CD14-positive monocyte (primary cell): Measurements from ENCODE around the gene HNF1B. TPM values are rescaled to one million over a fixed set of nuclear protein-coding genes. Genes with fewer than 3 reads are reported as not detected.

Experiments
- DNase-seq, 3 donors: peaks; one replicate each; pipeline ENCODE4 v3.0.0-alpha.2; 2011 to 2022
- H2AFZ ChIP-seq: 2 replicates; pipeline ENCODE4 v1.6.0; 2012; ENCODE audit warnings: mild to moderate bottlenecking, low read depth, low read length, inconsistent platforms; ENCODE audit not compliant: insufficient read depth, poor library complexity, severe bottlenecking
- H3K27ac ChIP-seq, 2 donors: 1 replicate in 1 of 2; 2 replicates in 1 of 2; pipeline ENCODE4 v1.5.1; 2012 to 2013; ENCODE audit warnings: low read length in 2 of 2, control low read depth in 1 of 2, inconsistent platforms in 1 of 2, low read depth in 1 of 2, mild to moderate bottlenecking in 1 of 2
- H3K27me3 ChIP-seq, 2 donors: one replicate each; pipeline versions ENCODE4 v1.6.0 to v1.6.1; 2011 to 2013; ENCODE audit warnings: low read length in 2 of 2; ENCODE audit not compliant: control insufficient read depth in 2 of 2, insufficient read depth in 2 of 2
- H3K36me3 ChIP-seq, 2 donors: replicated peaks in 1 of 2; 1 replicate in 1 of 2; 2 replicates in 1 of 2; pipeline versions ENCODE4 v1.5.1 to v1.6.1; 2012 to 2013; ENCODE audit warnings: low read length in 2 of 2, control low read depth in 1 of 2, inconsistent platforms in 1 of 2, mild to moderate bottlenecking in 1 of 2; ENCODE audit not compliant: insufficient read depth in 2 of 2, control insufficient read depth in 1 of 2
- H3K4me1 ChIP-seq, 2 donors: 1 replicate in 1 of 2; 2 replicates in 1 of 2; pipeline versions ENCODE4 v1.5.1 to v1.6.1; 2012 to 2013; ENCODE audit warnings: low read length in 2 of 2, control low read depth in 1 of 2, inconsistent platforms in 1 of 2, mild to moderate bottlenecking in 1 of 2, moderate library complexity in 1 of 2; ENCODE audit not compliant: insufficient read depth in 2 of 2, control insufficient read depth in 1 of 2
- H3K4me2 ChIP-seq: replicated peaks from 2 replicates; pipeline ENCODE3; 2012; ENCODE audit warnings: low read length, moderate library complexity, mild to moderate bottlenecking; ENCODE audit not compliant: poor library complexity, severe bottlenecking; ENCODE audit errors: extremely low read depth
- H3K4me3 ChIP-seq, 3 experiments: fragments of 200-600 bp in 1 of 3; sonication (generic) in 1 of 3; replicated peaks in 1 of 3; 1 replicate in 2 of 3; 2 replicates in 1 of 3; pipeline ENCODE4 v1.5.1; 2011 to 2013; ENCODE audit warnings: low read length in 3 of 3, mild to moderate bottlenecking in 3 of 3, control low read depth in 2 of 3, low read depth in 2 of 3, inconsistent platforms in 1 of 3, moderate library complexity in 1 of 3
- H3K79me2 ChIP-seq: 2 replicates; pipeline ENCODE4 v1.6.0; 2012; ENCODE audit warnings: mild to moderate bottlenecking, control low read depth, inconsistent platforms, low read length, moderate library complexity; ENCODE audit not compliant: insufficient read depth
- H3K9ac ChIP-seq: 2 replicates; pipeline ENCODE4 v1.6.0; 2017; ENCODE audit warnings: low read length, mild to moderate bottlenecking; ENCODE audit not compliant: insufficient read depth, poor library complexity, severe bottlenecking
- H3K9me3 ChIP-seq, 2 donors: replicated peaks in 1 of 2; 1 replicate in 1 of 2; 2 replicates in 1 of 2; pipeline versions ENCODE4 v1.5.1 to v1.6.1; 2012 to 2013; ENCODE audit warnings: low read length in 2 of 2, control low read depth in 1 of 2; ENCODE audit not compliant: control insufficient read depth in 1 of 2, insufficient read depth in 1 of 2
- H4K20me1 ChIP-seq: 2 replicates; pipeline ENCODE4 v1.6.0; 2012; ENCODE audit warnings: mild to moderate bottlenecking, low read length, control low read depth, moderate library complexity; ENCODE audit not compliant: insufficient read depth
- H3K27ac Mint-ChIP-seq, 7 donors: one replicate each; pipeline ENCODE4 v1.8.0; 2020; ENCODE audit warnings: mild to moderate bottlenecking in 7 of 7, mixed read lengths in 7 of 7, moderate library complexity in 6 of 7, inconsistent platforms in 2 of 7
- H3K27me3 Mint-ChIP-seq, 3 donors: one replicate each; pipeline ENCODE4 v1.8.0; 2021 to 2022; ENCODE audit warnings: low read depth in 3 of 3, mild to moderate bottlenecking in 3 of 3, mixed read lengths in 3 of 3, moderate library complexity in 3 of 3, inconsistent platforms in 1 of 3
- H3K36me3 Mint-ChIP-seq, 2 donors: one replicate each; pipeline ENCODE4 v1.8.0; 2020; ENCODE audit warnings: mixed read lengths in 2 of 2, inconsistent platforms in 1 of 2, mild to moderate bottlenecking in 1 of 2
- H3K4me1 Mint-ChIP-seq: one replicate; pipeline ENCODE4 v1.8.0; 2020; ENCODE audit warnings: mild to moderate bottlenecking, mixed read lengths
- H3K4me3 Mint-ChIP-seq, 2 donors: one replicate each; pipeline ENCODE4 v1.8.0; 2020; ENCODE audit warnings: mild to moderate bottlenecking in 2 of 2, mixed read lengths in 2 of 2, moderate library complexity in 1 of 2
- H3K9me3 Mint-ChIP-seq, 7 donors: one replicate each; pipeline ENCODE4 v1.8.0; 2020 to 2022; ENCODE audit warnings: mixed read lengths in 7 of 7, mild to moderate bottlenecking in 6 of 7, moderate library complexity in 6 of 7, inconsistent platforms in 2 of 7
- CTCF ChIP-seq: fragments of 200-600 bp; IDR thresholded peaks from one replicate; pipeline ENCODE4 v1.8.0; 2022; ENCODE audit warnings: antibody characterized with exemption, mild to moderate bottlenecking
- WGBS: methylation state at CpG from one replicate; pipeline ENCODE4 v1.1.5; 2013; ENCODE audit warnings: missing lambda C conversion rate; ENCODE audit not compliant: insufficient coverage; 5-methylcytosine and 5-hydroxymethylcytosine counted together
- intact Hi-C, 2 donors: fragments of 100-400 bp; cut with micrococcal nuclease; formaldehyde crosslinking; loops; one replicate each; pipeline versions ENCODE4 v1.15.0 to v1.15.1; 2023
- polyA plus RNA-seq, 3 donors: library from polyadenylated mRNA; depleted of rRNA in 1 of 3; unstranded in 2 of 3; stranded (reverse) in 1 of 3; fragments of 300-500 nt in 2 of 3; fragments of >200 nt in 1 of 3; fragmentation: Illumina TruSeq in 2 of 3; gene quantifications; 1 replicate in 2 of 3; 2 replicates in 1 of 3; pipeline ENCODE4 v1.2.3, GENCODE V29; 2012 to 2021

The HNF1B gene
- polyA plus RNA-seq, 3 donors: not detected

GRCh38 chr17:37726891-37727675 is 17.8 kb downstream of the HNF1B start:
- no peak for DNase-seq
- H3K9me3 ChIP-seq: no peaks in the 10 kb centered on the region
- Mint-ChIP-seq H3K27ac (no peak overlapping the region), H3K4me3 (no peak overlapping the region), H3K27me3 (peaks cover 5 to 12% (median 9%) of the 10 kb centered on the region in 3 donors), H3K4me1 (no peaks in the 10 kb centered on the region), H3K36me3 (no peaks in the 10 kb centered on the region), H3K9me3 (peaks cover 0 to 2% (median 0%) of the 10 kb centered on the region in 7 donors)
- no peak overlapping the region for H3K27ac ChIP-seq
- no peak overlapping the region for H3K4me2 ChIP-seq
- no peaks in the 10 kb centered on the region for H3K79me2 ChIP-seq
- no peak overlapping the region for H3K9ac ChIP-seq
- H4K20me1 ChIP-seq: no peaks in the 10 kb centered on the region
- H3K36me3 ChIP-seq: no peaks in the 10 kb centered on the region
- no peak overlapping the region for H3K4me3 ChIP-seq
- no peak for TF ChIP-seq CTCF
- H3K27me3 ChIP-seq: no peaks in the 10 kb centered on the region
- intact Hi-C loops: loop anchor here in 1 of 2 donors (10.0 kb wide), 1 partner anchor 62 kb away; no protein-coding TSS in a partner anchor
- no peak overlapping the region for H2AFZ ChIP-seq
- WGBS: 86% methylated on average over 7 of the region's 12 CpGs
- no peaks in the 10 kb centered on the region for H3K4me1 ChIP-seq

GRCh38 chr17:37726248-37726647 is 18.6 kb downstream of the HNF1B start:
- H3K27me3 Mint-ChIP-seq: peaks cover 5 to 9% (median 9%) of the 10 kb centered on the region in 3 donors
- H3K36me3 Mint-ChIP-seq: no peaks in the 10 kb centered on the region
- H3K27ac Mint-ChIP-seq: peak overlapping the region in 1 of 7 donors; percentile 53
- Histone ChIP-seq H3K4me3 (no peak overlapping the region), H2AFZ (no peak overlapping the region), H3K9ac (no peak overlapping the region), H3K79me2 (no peaks in the 10 kb centered on the region), H3K27ac (no peak overlapping the region), H3K4me2 (no peak overlapping the region), H3K9me3 (no peaks in the 10 kb centered on the region), H3K27me3 (no peaks in the 10 kb centered on the region), H3K4me1 (no peaks in the 10 kb centered on the region), H3K36me3 (no peaks in the 10 kb centered on the region), H4K20me1 (no peaks in the 10 kb centered on the region)
- no peak for DNase-seq
- TF ChIP-seq CTCF: no peak
- peaks cover 0 to 2% (median 0%) of the 10 kb centered on the region in 7 donors for H3K9me3 Mint-ChIP-seq
- whole genome bisulfite sequencing: 94% methylated on average over 3 of the region's 3 CpGs
- H3K4me1 Mint-ChIP-seq: no peaks in the 10 kb centered on the region
- no peak overlapping the region for H3K4me3 Mint-ChIP-seq
- intact Hi-C loops: loop anchor here in 1 of 2 donors (10.0 kb wide), 1 partner anchor 61 kb away; no protein-coding TSS in a partner anchor
